ENCODE results near the gene KAT6B.

KAT6B gene

DNA sequence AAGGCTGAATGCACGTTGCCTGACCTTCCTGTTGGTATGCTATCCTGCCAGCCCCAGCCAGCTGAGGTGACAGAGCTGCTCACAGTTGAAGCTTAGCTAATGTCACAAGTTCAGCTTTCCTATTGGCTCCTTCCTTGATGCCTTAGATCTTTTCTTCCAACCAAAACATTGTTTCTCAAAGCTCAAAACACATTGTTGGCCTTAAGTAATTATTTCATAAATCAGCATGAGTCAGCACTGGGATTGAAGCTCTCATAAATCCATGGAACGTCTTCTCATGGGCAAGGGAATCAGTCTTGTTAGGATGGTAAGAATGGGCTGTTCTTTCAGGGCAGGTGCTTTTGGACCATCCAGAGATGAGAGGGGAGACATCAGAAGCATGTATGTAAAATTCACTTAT, 157.0 kb downstream of the KAT6B start:
- no peak for DNase-seq (ENCODE audit: low read depth in 2 of 2)

DNA sequence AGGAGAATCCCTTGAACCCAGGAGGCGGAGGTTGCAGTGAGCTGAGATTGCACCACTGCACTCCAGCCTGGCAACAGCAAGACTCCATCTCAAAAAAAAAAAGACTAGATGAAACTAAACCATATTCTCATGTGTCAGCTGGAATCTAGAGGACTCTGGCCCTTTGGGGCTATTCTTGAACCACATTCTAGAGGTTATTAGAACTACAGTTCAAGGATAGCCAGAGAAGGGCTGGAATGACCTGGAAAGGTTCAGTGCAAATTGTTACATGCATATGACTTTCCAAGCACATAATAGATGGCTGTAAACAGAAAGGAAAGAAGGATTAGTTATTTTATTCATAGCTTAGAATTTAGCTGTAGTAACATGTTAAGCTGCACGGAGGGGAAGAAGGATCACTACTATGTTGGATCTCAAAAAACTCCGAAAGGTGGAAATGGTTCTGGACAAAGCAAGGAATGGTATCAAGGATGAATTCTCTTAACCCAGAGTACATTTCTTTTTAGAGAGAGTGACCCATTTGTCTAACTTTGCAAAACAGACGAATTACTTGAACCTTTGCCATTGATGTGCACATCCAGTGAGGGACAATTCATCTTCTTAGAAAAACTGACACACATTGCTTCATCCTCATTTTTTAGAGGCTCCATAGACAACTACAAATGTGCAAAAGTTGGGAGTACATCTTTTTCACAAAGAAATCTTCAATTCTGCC, 161.1 kb downstream of the KAT6B start:
- DNase-seq (ENCODE audit: low read depth in 2 of 2): no peak

DNA sequence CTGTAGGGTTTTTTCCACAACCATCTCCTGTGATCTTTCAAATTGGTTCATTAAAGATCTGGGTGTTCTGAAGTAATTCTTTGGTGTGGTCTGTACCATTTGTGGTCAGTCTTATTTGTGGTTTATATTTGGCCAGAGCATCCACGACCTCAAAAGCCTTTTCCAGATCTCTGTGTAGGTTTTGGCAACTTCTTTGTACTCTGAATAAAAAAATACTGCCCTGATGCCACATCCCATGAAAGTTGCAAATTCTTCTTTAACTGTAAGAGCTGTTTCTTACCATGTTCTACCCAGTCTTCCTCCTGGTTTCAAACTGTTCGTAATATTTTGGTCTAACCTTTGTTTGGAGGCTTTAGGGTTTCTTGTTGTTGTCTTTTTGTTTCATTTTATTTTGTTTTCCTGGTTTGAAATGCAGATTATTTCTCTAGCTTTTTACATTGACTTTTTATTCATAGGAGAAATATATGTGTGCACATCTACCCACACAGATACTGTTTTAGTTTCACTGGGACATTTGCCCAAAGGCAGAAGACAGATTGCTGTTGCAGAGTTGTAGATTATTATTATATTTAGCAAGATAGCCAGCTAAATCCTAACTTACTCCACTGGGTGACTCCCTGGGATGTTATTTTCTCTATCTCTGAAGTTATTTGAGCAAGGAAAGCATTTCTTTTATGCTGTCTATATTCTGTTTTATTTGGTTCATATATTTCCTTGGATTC, 161.8 kb downstream of the KAT6B start:
- no peak for DNase-seq (ENCODE audit: low read depth in 2 of 2)

DNA sequence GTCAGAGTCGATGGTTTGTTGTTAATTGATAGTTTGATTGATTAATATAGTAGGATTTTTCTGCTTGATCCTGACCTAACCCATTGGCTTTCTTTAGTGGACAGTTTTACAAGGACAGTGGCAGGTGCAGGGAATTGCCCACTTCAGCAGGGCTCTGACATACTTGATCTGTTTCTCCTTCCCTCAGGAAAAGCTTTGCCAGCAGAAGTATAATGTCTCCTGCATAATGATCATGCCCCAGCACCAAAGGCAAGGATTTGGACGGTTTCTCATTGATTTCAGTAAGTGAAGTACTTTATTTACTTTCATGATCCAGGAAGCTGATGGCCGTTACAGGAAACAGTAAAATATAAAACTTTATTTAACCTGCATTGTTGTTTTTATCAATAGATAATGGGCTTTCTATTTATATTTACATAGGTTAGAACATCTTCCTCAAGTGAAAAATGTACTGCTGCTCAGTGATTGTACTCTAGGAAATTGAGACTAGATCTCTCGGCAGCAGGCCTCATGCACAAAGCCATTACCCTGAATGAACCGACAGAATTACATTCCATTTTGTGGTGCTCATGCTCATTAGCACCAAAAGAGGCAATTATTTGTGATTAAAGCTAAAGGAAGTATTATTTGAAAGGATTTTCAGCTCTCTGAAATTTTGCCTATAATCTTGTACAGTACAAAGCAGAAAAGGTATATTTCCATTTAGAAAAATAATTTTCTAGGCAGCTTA, 162.6 kb downstream of the KAT6B start:
- DNase-seq (ENCODE audit: low read depth in 2 of 2): no peak

- no peak for DNase-seq (ENCODE audit: low read depth in 2 of 2)
Measured at GRCh38 chr10:74991435-74991834, 165.0 kb downstream of the KAT6B start.

- no peak for DNase-seq (ENCODE audit: low read depth in 2 of 2)
Measured at GRCh38 chr10:74992068-74992467, 165.7 kb downstream of the KAT6B start.

GRCh38 chr10:74993649-74994048, 167.2 kb downstream of the KAT6B start:
- DNase-seq (ENCODE audit: low read depth in 2 of 2): no peak

DNA sequence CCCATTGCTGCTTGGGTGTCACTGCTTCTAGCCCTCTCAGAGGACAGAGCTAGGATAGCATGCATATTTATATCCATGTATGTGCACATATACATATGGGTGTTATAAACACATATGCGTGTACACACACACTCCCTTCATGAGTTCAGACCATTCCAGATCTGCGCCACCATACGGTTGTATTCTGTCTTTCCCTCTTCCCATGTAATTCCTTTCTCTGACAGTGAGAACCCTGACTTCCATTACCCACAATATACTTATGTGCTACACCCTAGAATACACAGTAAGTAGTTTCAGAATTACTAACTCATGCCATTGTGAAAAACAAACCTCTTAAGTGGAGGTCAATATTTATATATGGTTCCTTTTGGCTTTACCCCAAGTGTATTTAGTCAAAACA, 168.5 kb downstream of the KAT6B start:
- DNase-seq (ENCODE audit: low read depth in 2 of 2): no peak

DNA sequence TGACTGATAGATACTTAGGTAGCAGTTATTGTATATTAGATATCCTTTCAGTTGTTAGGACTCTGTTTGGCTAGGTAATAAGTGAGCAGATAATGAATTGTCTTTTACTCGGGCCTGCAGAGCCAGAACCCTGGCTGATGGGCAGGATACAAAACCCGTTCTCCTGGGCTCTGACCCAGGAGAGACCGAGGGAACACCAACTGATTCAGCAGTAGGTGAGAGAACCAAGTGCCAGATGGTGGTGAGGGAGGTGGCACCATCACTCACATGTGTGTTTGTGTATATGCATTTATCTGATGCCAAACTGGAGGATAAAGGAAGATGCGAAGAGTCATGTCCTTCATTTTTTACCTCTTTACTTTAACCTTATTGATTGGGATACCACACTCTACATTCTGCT, 169.4 kb downstream of the KAT6B start:
- no peak for DNase-seq (ENCODE audit: low read depth in 2 of 2)

GRCh38 chr10:74997163-74997562, 170.8 kb downstream of the KAT6B start:
- DNase-seq (ENCODE audit: low read depth in 2 of 2): no peak

DNA sequence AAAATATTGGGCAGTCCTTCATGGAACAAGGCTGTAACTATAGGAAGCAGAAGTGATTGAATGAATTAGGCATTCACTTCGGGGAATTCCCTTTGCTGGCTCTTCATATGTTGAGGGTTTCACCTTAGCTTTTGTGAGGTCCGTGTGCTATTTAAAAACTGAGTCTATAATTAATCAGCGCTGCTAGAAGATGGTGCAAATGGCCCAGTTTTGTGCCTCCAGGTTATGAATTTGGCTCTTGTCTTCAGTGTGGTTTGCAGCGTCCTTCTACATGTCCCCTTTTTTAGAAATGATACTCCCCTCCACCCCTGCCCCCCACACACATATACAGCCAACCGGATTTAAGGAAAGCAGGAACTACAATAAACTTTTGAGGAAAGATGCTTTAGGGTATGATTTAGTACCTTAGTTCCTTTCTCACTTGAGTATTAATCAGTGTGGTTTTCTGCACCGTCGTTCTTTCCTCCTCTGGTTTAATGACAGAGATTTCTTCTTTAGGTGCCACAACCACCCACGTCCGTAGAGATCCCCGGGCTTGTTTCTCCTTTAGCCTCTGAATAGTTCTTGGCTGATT, 174.4 kb downstream of the KAT6B start:
- no peak for DNase-seq (ENCODE audit: low read depth in 2 of 2)

DNA sequence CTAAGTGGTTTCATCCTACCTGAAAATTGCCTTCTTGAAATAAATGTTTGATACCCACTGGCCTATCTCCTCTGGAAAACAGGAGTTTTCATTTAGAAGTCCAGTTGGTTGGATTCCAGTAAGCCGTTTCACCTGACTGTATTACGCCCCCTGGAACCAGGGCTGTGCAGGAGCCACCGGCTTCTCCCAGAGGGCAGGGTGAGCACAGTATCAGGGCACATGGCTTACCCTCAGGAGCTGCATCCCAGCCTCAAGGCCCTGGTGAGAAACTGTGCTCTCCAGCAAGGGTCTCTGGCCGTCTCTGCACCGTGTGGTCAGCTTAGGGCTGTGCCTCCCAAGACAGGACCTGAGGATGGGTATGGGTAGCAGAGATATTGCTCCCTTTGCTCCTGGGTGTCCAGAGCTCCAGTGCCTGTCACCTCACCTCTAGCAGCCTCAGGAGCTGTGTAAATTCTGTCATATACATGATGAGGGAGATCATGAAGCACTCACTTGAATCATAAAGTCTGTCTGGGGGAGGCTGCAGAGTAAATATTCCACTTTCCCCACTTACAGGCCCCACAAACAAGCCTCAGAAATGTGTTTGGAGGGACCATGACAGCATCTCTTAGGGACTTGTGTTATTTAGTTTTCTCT, 175.4 kb downstream of the KAT6B start:
- DNase-seq (ENCODE audit: low read depth in 2 of 2): no peak

- DNase-seq (ENCODE audit: low read depth in 2 of 2): no peak
Measured at GRCh38 chr10:75002351-75002725, 175.9 kb downstream of the KAT6B start.

DNA sequence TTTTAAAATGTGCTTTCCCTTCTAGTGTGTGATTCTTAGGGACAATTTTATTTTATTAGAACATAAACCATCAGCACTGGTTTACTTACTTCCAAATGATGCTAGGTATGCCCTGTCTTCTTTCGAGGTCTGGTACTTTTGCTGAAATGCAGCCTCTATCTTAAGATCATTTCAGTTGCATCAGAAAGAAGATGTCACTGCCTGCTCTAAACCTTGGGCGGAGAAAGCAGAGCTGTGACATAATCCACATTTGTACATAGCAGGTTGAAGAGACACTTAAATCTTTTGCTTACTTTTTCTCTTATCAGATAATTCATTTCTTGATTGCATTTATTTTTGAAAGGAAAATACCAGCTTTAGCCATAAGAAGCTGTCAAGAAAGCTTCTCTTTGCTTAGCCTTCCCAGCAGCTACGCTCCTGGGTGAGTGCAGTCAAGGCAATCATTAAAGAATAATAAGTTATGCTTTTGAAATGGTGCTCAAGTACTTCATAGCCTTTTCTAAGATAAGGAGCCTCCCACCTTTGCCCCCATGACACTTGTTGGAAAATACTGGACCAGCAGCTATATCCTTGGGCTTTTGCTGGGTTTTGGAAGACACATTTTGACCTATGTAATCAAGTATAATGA, 176.7 kb downstream of the KAT6B start:
- DNase-seq (ENCODE audit: low read depth in 2 of 2): no peak

GRCh38 chr10:75003891-75004290, 177.5 kb downstream of the KAT6B start:
- no peak for DNase-seq (ENCODE audit: low read depth in 2 of 2)

DNA sequence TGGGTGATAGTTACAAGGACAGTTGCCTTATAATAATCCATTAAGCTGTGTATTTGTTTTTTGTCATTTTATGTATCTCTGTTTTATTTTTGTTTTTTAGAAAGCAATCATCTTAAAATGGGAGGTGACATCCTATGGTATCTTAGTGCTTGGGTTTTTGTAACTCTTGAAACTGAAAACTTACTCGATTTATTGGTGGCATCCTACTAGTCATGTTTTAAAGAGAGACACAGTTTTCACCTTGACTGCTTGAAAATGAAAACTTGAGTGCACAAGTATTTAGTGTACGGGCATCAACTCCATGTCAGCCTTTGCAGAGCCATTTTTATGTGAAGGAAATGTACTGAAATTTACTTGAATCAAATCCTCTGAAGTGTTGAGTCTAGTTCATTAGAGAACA, 181.2 kb downstream of the KAT6B start:
- DNase-seq (ENCODE audit: low read depth in 2 of 2): no peak

DNA sequence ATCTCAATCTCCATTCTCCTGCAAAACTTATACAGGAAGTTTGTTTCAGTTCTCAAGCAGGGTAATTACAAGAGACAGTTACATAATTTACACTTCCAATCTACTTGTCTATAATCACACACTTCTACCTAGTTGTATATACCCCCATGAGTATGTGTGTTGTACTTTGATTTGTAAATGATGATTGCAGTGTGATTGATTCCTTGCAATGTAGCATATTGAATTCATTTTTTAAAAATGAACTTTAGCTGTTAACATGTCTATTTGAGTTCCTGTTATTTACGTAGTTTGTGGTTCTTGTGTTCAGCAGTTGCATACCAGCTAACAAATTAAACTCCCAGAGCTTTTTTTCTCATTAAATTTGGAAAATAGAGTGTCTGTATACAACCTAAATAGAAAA, 182.6 kb downstream of the KAT6B start:
- no peak for DNase-seq (ENCODE audit: low read depth in 2 of 2)

DNA sequence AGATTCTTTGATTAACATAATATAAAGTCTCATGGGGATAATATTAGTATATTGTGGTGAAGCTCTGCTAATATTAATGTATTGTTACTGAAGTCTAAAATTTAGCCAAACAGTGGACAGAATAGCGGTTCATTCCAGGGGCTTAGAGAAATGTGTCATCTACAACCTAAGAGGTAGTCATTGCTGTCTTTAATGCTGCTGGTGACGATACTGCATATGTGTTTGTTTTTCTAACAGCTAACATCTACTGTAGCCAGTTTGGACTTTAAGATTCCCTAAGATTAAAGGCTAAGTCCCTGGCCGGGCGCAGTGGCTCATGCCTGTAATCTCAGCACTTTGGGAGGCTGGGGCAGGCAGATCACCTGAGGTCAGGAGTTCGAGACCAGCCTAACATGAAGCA, 183.0 kb downstream of the KAT6B start:
- DNase-seq (ENCODE audit: low read depth in 2 of 2): no peak

DNA sequence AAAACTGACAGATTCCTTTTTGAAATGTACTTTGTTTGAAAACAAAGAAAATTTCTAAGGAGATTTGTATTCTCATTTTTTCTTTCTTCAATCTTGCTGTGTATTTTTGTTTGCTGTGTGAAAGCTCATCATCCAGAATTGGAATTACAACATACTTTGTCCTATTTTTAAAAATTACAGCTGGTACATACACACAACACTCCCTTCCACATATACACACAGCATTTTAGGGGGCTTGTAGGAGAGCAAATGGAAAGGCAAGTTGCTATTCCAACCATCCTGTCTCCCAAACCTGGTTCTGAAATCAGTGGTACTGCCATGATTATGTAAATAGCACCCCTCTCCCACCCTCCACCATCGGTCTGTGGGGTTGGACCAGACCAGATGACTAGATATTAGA, 184.0 kb downstream of the KAT6B start:
- no peak for DNase-seq (ENCODE audit: low read depth in 2 of 2)

- DNase-seq (ENCODE audit: low read depth in 2 of 2): no peak
Measured at GRCh38 chr10:75011221-75011620, 184.8 kb downstream of the KAT6B start.

- no peak for DNase-seq (ENCODE audit: low read depth in 2 of 2)
Measured at GRCh38 chr10:75012471-75012870, 186.1 kb downstream of the KAT6B start.

DNA sequence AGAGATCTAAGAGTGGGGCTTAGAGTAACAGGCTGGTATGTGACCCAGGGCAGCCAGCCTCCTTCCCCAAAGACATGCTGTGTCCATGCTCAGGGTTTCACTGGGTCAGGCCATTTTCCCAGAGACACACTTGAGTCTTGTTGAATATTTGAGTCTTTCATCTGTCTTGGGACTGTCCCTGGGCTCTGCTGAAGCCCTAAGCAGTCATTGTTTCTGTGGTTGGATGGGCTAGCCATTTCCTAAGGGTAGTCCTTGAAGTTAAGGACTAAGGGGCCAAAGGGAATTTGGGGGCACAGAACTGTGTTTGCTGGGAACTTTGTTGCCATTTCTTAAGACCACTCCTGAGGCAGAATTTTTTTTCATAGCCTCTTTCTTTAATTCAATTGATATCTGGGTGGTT, 186.6 kb downstream of the KAT6B start:
- DNase-seq (ENCODE audit: low read depth in 2 of 2): no peak
